ENCODE measurements around the gene TFAP2A. TPM values are rescaled to one million over a fixed set of nuclear protein-coding genes. Genes with fewer than 3 reads are reported as not detected.
A peak's percentile ranks its signal among the peaks of the same experiment; 100 is the strongest.

The TFAP2A gene
- total RNA-seq, 1 experiment from 2014 or later = 0.42 TPM

- TF ChIP-seq ARID4B (CRISPR knock-in tag; IDR thresholded peaks at IDR 0.05; ENCODE audit: borderline replicate concordance) (0 out of 2 replicates have a peak, but pooled peaks have one; percentile 27), TCF7 (CRISPR knock-in tag; IDR thresholded peaks at IDR 0.05; ENCODE audit: low read depth) (no peak), USF1 (CRISPR knock-in tag; IDR thresholded peaks at IDR 0.05) (0 out of 2 replicates have a peak, but pooled peaks have one; percentile 17), STAT6 (CRISPR knock-in tag; conservative IDR thresholded peaks at IDR 0.05; ENCODE audit: low read depth) (no peak), FOXP1 (CRISPR knock-in tag; IDR thresholded peaks at IDR 0.05; ENCODE audit: borderline replicate concordance) (no peak; the same call in 1 of the 2 replicates), ZNF532 (CRISPR knock-in tag; IDR thresholded peaks at IDR 0.05; ENCODE audit: borderline replicate concordance) (no peak), ESRRA (CRISPR knock-in tag; IDR thresholded peaks at IDR 0.05; ENCODE audit: borderline replicate concordance) (no peak), PRDM15 (CRISPR knock-in tag; IDR thresholded peaks at IDR 0.05) (0 out of 2 replicates have a peak, but pooled peaks have one; percentile 8), ZNF219 (CRISPR knock-in tag; IDR thresholded peaks at IDR 0.05; ENCODE audit: borderline replicate concordance) (no peak), TP53 (CRISPR knock-in tag; IDR thresholded peaks at IDR 0.05) (no peak), ZNF317 (CRISPR knock-in tag; IDR thresholded peaks at IDR 0.05; ENCODE audit: borderline replicate concordance, low read depth) (no peak), ZNF232 (CRISPR knock-in tag; IDR thresholded peaks at IDR 0.05) (no peak), HMGA2 (CRISPR knock-in tag; IDR thresholded peaks at IDR 0.05) (no peak)
Observed at GRCh38 chr6:10404799-10405512, 9.9 kb downstream of the TFAP2A start (continued).

All from WTC11 (cell line).